A673 (cell line): ENCODE data around the gene CNIH4.

Experiments used
- CTCF ChIP-seq: fragments of 300-800, 200-600 bp; sonication (generic); conservative IDR thresholded peaks from 2 replicates; pipeline ENCODE4 v1.5.1; 2017; ENCODE audit warnings: low read depth, mild to moderate bottlenecking, antibody characterized with exemption, low read length, moderate library complexity, mixed read lengths
- EZH2 ChIP-seq: fragments of 200-600 bp; sonication (generic); IDR thresholded peaks from 2 replicates; pipeline ENCODE4 v1.6.1; 2017; ENCODE audit warnings: borderline replicate concordance, low read depth, mild to moderate bottlenecking, mixed read lengths, antibody characterized with exemption, low read length; ENCODE audit not compliant: poor library complexity, severe bottlenecking

DNA sequence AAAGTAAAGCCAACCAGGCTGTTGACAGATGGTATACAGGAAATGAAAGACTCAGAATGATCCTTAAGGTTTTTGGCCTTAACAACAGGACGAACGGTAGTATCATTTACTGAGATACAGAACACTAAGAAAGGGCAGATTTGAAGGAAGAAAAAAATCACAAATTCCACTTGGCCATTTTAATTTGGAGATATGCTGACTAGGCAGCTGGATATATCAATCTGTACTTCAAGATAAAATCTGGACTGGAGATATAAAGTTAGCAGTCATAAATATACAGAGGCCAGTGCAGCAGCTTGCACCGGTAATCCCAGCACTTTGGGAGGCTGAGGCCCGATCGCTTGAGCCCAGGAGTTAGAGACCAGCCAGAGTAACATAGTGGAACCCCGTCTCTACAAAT is 28.0 kb upstream of the CNIH4 start:
- TF ChIP-seq CTCF (no peak), EZH2 (no peak)
